Measurements from ENCODE around the gene NKX6-2.
"Not testable (repeated sequence)": the region's sequence is repeated elsewhere in the genome, so short reads cannot be mapped to it uniquely, and the experiment has no call there.

DNA sequence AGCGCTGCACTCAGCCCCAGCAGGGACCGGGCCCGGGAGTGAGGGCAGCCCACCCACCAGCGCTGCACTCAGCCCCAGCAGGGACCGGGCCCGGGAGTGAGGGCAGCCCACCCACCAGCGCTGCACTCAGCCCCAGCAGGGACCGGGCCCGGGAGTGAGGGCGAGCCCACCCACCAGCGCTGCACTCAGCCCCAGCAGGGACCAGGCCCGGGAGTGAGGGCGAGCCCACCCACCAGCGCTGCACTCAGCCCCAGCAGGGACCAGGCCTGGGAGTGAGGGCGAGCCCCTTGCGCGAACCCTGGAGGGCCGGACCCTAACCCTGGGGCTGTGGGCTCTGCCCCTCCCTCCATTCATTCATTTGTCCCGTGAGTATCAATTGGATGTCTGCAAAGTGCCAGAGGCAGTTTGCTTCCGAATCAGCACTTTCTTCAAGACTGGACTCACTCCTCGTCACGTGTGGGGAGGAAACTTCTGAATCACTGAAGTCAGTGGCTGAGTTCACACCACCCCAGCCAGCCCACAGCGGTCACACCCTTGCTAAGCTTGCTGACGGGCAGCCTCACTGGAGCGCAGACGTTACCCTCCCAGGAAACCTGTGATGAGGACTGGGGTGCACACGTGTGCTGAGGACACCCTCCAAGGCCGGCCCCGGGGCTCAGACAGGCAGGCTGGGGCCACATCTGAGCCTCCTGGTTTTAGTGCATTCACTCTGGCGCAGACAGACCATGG, 42.6 kb downstream of the NKX6-2 start:
- TF ChIP-seq, protein P1, sequence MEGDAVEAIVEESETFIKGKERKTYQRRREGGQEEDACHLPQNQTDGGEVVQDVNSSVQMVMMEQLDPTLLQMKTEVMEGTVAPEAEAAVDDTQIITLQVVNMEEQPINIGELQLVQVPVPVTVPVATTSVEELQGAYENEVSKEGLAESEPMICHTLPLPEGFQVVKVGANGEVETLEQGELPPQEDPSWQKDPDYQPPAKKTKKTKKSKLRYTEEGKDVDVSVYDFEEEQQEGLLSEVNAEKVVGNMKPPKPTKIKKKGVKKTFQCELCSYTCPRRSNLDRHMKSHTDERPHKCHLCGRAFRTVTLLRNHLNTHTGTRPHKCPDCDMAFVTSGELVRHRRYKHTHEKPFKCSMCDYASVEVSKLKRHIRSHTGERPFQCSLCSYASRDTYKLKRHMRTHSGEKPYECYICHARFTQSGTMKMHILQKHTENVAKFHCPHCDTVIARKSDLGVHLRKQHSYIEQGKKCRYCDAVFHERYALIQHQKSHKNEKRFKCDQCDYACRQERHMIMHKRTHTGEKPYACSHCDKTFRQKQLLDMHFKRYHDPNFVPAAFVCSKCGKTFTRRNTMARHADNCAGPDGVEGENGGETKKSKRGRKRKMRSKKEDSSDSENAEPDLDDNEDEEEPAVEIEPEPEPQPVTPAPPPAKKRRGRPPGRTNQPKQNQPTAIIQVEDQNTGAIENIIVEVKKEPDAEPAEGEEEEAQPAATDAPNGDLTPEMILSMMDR (IDR thresholded peaks at IDR 0.05; ENCODE audit: low read depth, low read length), result not testable (repeated sequence)
- TF ChIP-seq POLR2A (IDR thresholded peaks at IDR 0.05; ENCODE audit: extremely low read depth, insufficient read length), result not testable (repeated sequence)
